ENCODE measurements around the gene RUBCNL. TPM values are rescaled to one million over a fixed set of nuclear protein-coding genes. Genes with fewer than 3 reads are reported as not detected.
A peak's percentile ranks its signal among the peaks of the same experiment; 100 is the strongest.

RUBCNL gene
- total and polyA plus RNA-seq, 2 experiments from 2014 or later: 4.2 to 5.9 TPM

GRCh38 chr13:46320406-46320805 is 66.6 kb downstream of the RUBCNL start:
- TF ChIP-seq EZH2 (IDR thresholded peaks at IDR 0.05; ENCODE audit: low read depth, unreplicated experiment): no peak
- TF ChIP-seq ETS1 (IDR thresholded peaks at IDR 0.05): no peak
- TF ChIP-seq JUNB (IDR thresholded peaks at IDR 0.05; ENCODE audit: unreplicated experiment): no peak
- no peak for TF ChIP-seq CREB1 (CRISPR knock-in tag; IDR thresholded peaks at IDR 0.05; ENCODE audit: low read depth)
- TF ChIP-seq POLR2AphosphoS5 (IDR thresholded peaks at IDR 0.05; ENCODE audit: low read depth): no peak
- no peak for TF ChIP-seq ZNF462 (CRISPR knock-in tag; IDR thresholded peaks at IDR 0.05)
- TF ChIP-seq ZNF114 (CRISPR knock-in tag; IDR thresholded peaks at IDR 0.05): no peak
- no peak overlapping the region for H3K4me2 ChIP-seq
- H3K9me3 Mint-ChIP-seq: no peaks in the 10 kb centered on the region
- H4K20me1 ChIP-seq (replicated peaks; ENCODE audit: insufficient read depth): no peaks in the 10 kb centered on the region
- peaks cover 1% of the 10 kb centered on the region for H3K27me3 Mint-ChIP-seq (ENCODE audit: insufficient read depth, low read depth, poor library complexity)
- H3F3A ChIP-seq (replicated peaks; ENCODE audit: low read depth): no peaks in the 10 kb centered on the region
- no peaks in the 10 kb centered on the region for H3K36me3 ChIP-seq (ENCODE audit: insufficient read depth)
- 0 out of 2 replicates have a peak overlapping the region, but pooled peaks have one; percentile 38 for H2AFZ ChIP-seq
- H3K4me3 Mint-ChIP-seq: no peak overlapping the region
- no peak overlapping the region for H3K27ac Mint-ChIP-seq
- H3K79me2 ChIP-seq (replicated peaks; ENCODE audit: insufficient read depth): no peaks in the 10 kb centered on the region
- no peaks in the 10 kb centered on the region for H3K4me1 ChIP-seq (ENCODE audit: insufficient read depth)
- no peak overlapping the region for H3K27ac ChIP-seq (ENCODE audit: low read depth)
- ATAC-seq (no peak), DNase-seq (ENCODE audit: low spot score) (no peak)
- H3K4me1 Mint-ChIP-seq: peaks cover 4% of the 10 kb centered on the region; the same call in 2 of the 3 replicates
- no peaks in the 10 kb centered on the region for H3K27me3 ChIP-seq (ENCODE audit: insufficient read depth)
- no peak overlapping the region for H3K4me3 ChIP-seq
- H3K9me2 ChIP-seq (ENCODE audit: insufficient read depth): peaks cover 11% of the 10 kb centered on the region; the same call in 1 of the 2 replicates
- no peaks in the 10 kb centered on the region for H3K36me3 Mint-ChIP-seq (ENCODE audit: low read depth)
